Small intestine (tissue), 16 donors: Measurements from ENCODE around the gene FAM222B. TPM values are rescaled to one million over a fixed set of nuclear protein-coding genes. Genes with fewer than 3 reads are reported as not detected.

Experiments
- DNase-seq, 2 donors: peaks; one replicate each; pipeline versions ENCODE4 v3.0.0 to v3.0.0-alpha.2; 2013
- FAIRE-seq: peaks from 2 replicates; lab custom pipeline; 2012; peaks lifted over from hg19 to GRCh38; lab: Jason Lieb, UNC
- H3K27ac ChIP-seq, 3 donors: one replicate each; pipeline ENCODE4 v1.5.1; 2013; ENCODE audit warnings: low read length in 2 of 3, mild to moderate bottlenecking in 2 of 3, control low read depth in 1 of 3, inconsistent platforms in 1 of 3, low read depth in 1 of 3, moderate library complexity in 1 of 3
- H3K27me3 ChIP-seq, 3 donors: one replicate each; pipeline ENCODE4 v1.6.1; 2013; ENCODE audit warnings: low read length in 3 of 3, inconsistent platforms in 1 of 3; ENCODE audit not compliant: control insufficient read depth in 3 of 3, insufficient read depth in 3 of 3
- H3K36me3 ChIP-seq, 3 donors: one replicate each; pipeline ENCODE4 v1.6.1; 2013; ENCODE audit warnings: low read length in 3 of 3, inconsistent platforms in 1 of 3, low read depth in 1 of 3, mild to moderate bottlenecking in 1 of 3, moderate library complexity in 1 of 3; ENCODE audit not compliant: control insufficient read depth in 3 of 3, insufficient read depth in 2 of 3
- H3K4me1 ChIP-seq, 3 donors: one replicate each; pipeline ENCODE4 v1.6.1; 2013; ENCODE audit warnings: low read length in 2 of 3, inconsistent platforms in 1 of 3, low read depth in 1 of 3, mild to moderate bottlenecking in 1 of 3, moderate library complexity in 1 of 3; ENCODE audit not compliant: control insufficient read depth in 3 of 3, insufficient read depth in 2 of 3
- H3K4me3 ChIP-seq, 3 donors: one replicate each; pipeline ENCODE4 v1.5.1; 2013; ENCODE audit warnings: low read length in 3 of 3, control low read depth in 1 of 3, inconsistent platforms in 1 of 3, low read depth in 1 of 3, mild to moderate bottlenecking in 1 of 3, moderate library complexity in 1 of 3
- H3K9me3 ChIP-seq, 2 donors: one replicate each; pipeline ENCODE4 v1.6.1; 2013; ENCODE audit warnings: low read depth in 1 of 2, low read length in 1 of 2; ENCODE audit not compliant: control insufficient read depth in 2 of 2, insufficient read depth in 1 of 2
- WGBS, 3 donors: extraction: QIAGEN DNeasy Blood & Tissue Kit; methylation state at CpG; one replicate each; pipeline ENCODE4 v1.1.7; 2013; 5-methylcytosine and 5-hydroxymethylcytosine counted together
- long read RNA-seq, 10 donors: transcript quantifications; one replicate each; lab custom pipeline, GENCODE V29; 2026
- polyA plus RNA-seq, 4 donors: library from polyadenylated mRNA; stranded (reverse) in 3 of 4; unstranded in 1 of 4; fragments of 200-250 nt in 3 of 4; fragments of 120-200 nt in 1 of 4; gene quantifications; one replicate each; pipeline versions ENCODE4 v1.2.1 to v1.2.3, GENCODE V29; 2013
- donor health status: healthy with polysubstance abuse.
- donor health status: control.
- donor health status: control.
- donor health status: Bipolar disorder and iron deficiency.
- donor health status: healthy.

Gene FAM222B
- 10 to 100 TPM in 3 of 4 donors, 1 to 10 TPM in 1; 9.7 to 28.1 (median 13.4) TPM for polyA plus RNA-seq
- long read RNA-seq, donor 1 = 0 reads
- long read RNA-seq, donor 2, full-length matches to known transcripts = 7 of 7 reads
- long read RNA-seq, donor 2, partial matches to known transcripts = 0 of 7 reads
- long read RNA-seq, donor 2, other reads (novel, unspliced or antisense) = 0 of 7 reads
- long read RNA-seq, donor 3, full-length matches to known transcripts = 9 of 9 reads
- long read RNA-seq, donor 3, partial matches to known transcripts = 0 of 9 reads
- long read RNA-seq, donor 3, other reads (novel, unspliced or antisense) = 0 of 9 reads
- long read RNA-seq, donor 4 = 0 reads
- long read RNA-seq, donor 5, full-length matches to known transcripts = 1 of 1 reads
- long read RNA-seq, donor 5, partial matches to known transcripts = 0 of 1 reads
- long read RNA-seq, donor 5, other reads (novel, unspliced or antisense) = 0 of 1 reads
- long read RNA-seq, donor 6, full-length matches to known transcripts = 6 of 6 reads
- long read RNA-seq, donor 6, partial matches to known transcripts = 0 of 6 reads
- long read RNA-seq, donor 6, other reads (novel, unspliced or antisense) = 0 of 6 reads
- long read RNA-seq, donor 7, full-length matches to known transcripts = 9 of 9 reads
- long read RNA-seq, donor 7, partial matches to known transcripts = 0 of 9 reads
- long read RNA-seq, donor 7, other reads (novel, unspliced or antisense) = 0 of 9 reads
- long read RNA-seq, donor 8 = 0 reads
- long read RNA-seq, donor 9, partial matches to known transcripts = 0 of 1 reads
- long read RNA-seq, donor 9, other reads (novel, unspliced or antisense) = 0 of 1 reads
- long read RNA-seq, donor 10, partial matches to known transcripts = 29 of 51 reads
- long read RNA-seq, donor 10, other reads (novel, unspliced or antisense) = 14 of 51 reads

GRCh38 chr17:28842282-28843012 lies at the start of gene FAM222B:
Gene FAM222B (minus strand): TSS chr17:28842790. CDS start chr17:28766667, 76,123 bp downstream.
- 0 to 1% (median 1%) methylated on average over 42 to 44 of the region's 44 CpGs for WGBS, 3 donors
- H3K4me1 ChIP-seq = peaks cover 0 to 11% (median 2%) of the 10 kb centered on the region in 3 donors
- H3K4me3 ChIP-seq = peak within 1 kb of the TSS; percentile 86 to 100 (median 95)
- H3K9me3 ChIP-seq = no peaks in the 10 kb centered on the region
- peak within 1 kb of the TSS; percentile 97 to 98 (median 98) for H3K27ac ChIP-seq
- peaks cover 0 to 8% (median 4%) of the 10 kb centered on the region in 3 donors for H3K36me3 ChIP-seq
- H3K27me3 ChIP-seq = no peaks in the 10 kb centered on the region
- DNase-seq = peak; percentile 82 to 92
- no peak for FAIRE-seq

GRCh38 chr17:28892024-28892423 lies 49.4 kb upstream of the FAM222B start:
- H3K27ac ChIP-seq = no peak overlapping the region
- no peak for DNase-seq
- WGBS, 3 donors = 87 to 100% (median 93%) methylated on average over 1 to 4 of the region's 4 CpGs
- FAIRE-seq = no peak
- H3K36me3 ChIP-seq = peaks cover 0 to 45% (median 0%) of the 10 kb centered on the region in 3 donors
- H3K4me3 ChIP-seq = no peak overlapping the region
- no peaks in the 10 kb centered on the region for H3K27me3 ChIP-seq
- H3K9me3 ChIP-seq = no peaks in the 10 kb centered on the region
- peaks cover 0 to 7% (median 5%) of the 10 kb centered on the region in 3 donors for H3K4me1 ChIP-seq

- H3K4me3 ChIP-seq = no peak overlapping the region
- H3K4me1 ChIP-seq = peaks cover 0 to 4% (median 1%) of the 10 kb centered on the region in 3 donors
- FAIRE-seq = no peak
- no peaks in the 10 kb centered on the region for H3K27me3 ChIP-seq
- no peak for DNase-seq
- no peak overlapping the region for H3K27ac ChIP-seq
- no peaks in the 10 kb centered on the region for H3K9me3 ChIP-seq
- H3K36me3 ChIP-seq = peaks cover 0 to 53% (median 0%) of the 10 kb centered on the region in 3 donors
- 89 to 95% (median 90%) methylated on average over 1 of the region's 1 CpG for WGBS, 3 donors
Measured at GRCh38 chr17:28891201-28891600, 48.6 kb upstream of the FAM222B start.

- H3K4me1 ChIP-seq = no peaks in the 10 kb centered on the region
- DNase-seq = no peak
- no peak overlapping the region for H3K4me3 ChIP-seq
- H3K27ac ChIP-seq = no peak overlapping the region
- 79 to 85% (median 83%) methylated on average over 5 of the region's 5 CpGs for WGBS, 3 donors
- FAIRE-seq = no peak
- H3K27me3 ChIP-seq = no peaks in the 10 kb centered on the region
- H3K36me3 ChIP-seq = peaks cover 0 to 61% (median 0%) of the 10 kb centered on the region in 3 donors
- no peaks in the 10 kb centered on the region for H3K9me3 ChIP-seq
Measured at GRCh38 chr17:28889996-28890395, 47.4 kb upstream of the FAM222B start.

GRCh38 chr17:28888832-28889231 lies 46.2 kb upstream of the FAM222B start:
- WGBS, 3 donors = 90 to 96% (median 92%) methylated on average over 7 of the region's 7 CpGs
- Histone ChIP-seq H3K4me3 (no peak overlapping the region), H3K27ac (no peak overlapping the region), H3K27me3 (no peaks in the 10 kb centered on the region), H3K4me1 (no peaks in the 10 kb centered on the region), H3K9me3 (no peaks in the 10 kb centered on the region), H3K36me3 (peaks cover 0 to 73% (median 0%) of the 10 kb centered on the region in 3 donors)
- DNase-seq (no peak), FAIRE-seq (no peak)

GRCh38 chr17:28887871-28888471 lies 45.4 kb upstream of the FAM222B start:
- Histone ChIP-seq H3K27ac (no peak overlapping the region), H3K4me3 (no peak overlapping the region), H3K36me3 (peaks cover 0 to 78% (median 0%) of the 10 kb centered on the region in 3 donors), H3K4me1 (no peaks in the 10 kb centered on the region), H3K27me3 (no peaks in the 10 kb centered on the region), H3K9me3 (no peaks in the 10 kb centered on the region)
- 81 to 90% (median 87%) methylated on average over 12 of the region's 12 CpGs for WGBS, 3 donors
- DNase-seq (no peak), FAIRE-seq (no peak)

- Histone ChIP-seq H3K27ac (no peak overlapping the region), H3K27me3 (no peaks in the 10 kb centered on the region), H3K9me3 (no peaks in the 10 kb centered on the region), H3K36me3 (peaks cover under 1 to 87% (median 8%) of the 10 kb centered on the region in 3 donors), H3K4me3 (no peak overlapping the region), H3K4me1 (no peaks in the 10 kb centered on the region)
- DNase-seq (no peak), FAIRE-seq (no peak)
- WGBS, 3 donors = 91 to 96% (median 94%) methylated on average over 9 to 10 of the region's 10 CpGs
Measured at GRCh38 chr17:28885951-28886350, 43.4 kb upstream of the FAM222B start.
